Ectodermal cell (in vitro differentiated cells): ENCODE measurements around the gene CNGA4.

Experiments
- H3K27ac ChIP-seq: 2 replicates; pipeline ENCODE4 v1.7.0; 2013; ENCODE audit warnings: mild to moderate bottlenecking, low read depth, low read length; ENCODE audit not compliant: insufficient read depth, poor library complexity, severe bottlenecking
- H3K27me3 ChIP-seq: 2 replicates; pipeline ENCODE4 v1.7.0; 2013; ENCODE audit warnings: mild to moderate bottlenecking, low read length; ENCODE audit not compliant: insufficient read depth, control insufficient read depth, poor library complexity, severe bottlenecking
- H3K36me3 ChIP-seq: one replicate; pipeline ENCODE4 v1.7.0; 2013; ENCODE audit warnings: low read length; ENCODE audit not compliant: control insufficient read depth, insufficient read depth
- H3K4me1 ChIP-seq: one replicate; pipeline ENCODE4 v1.7.0; 2013; ENCODE audit warnings: low read length; ENCODE audit not compliant: control insufficient read depth, insufficient read depth
- H3K4me3 ChIP-seq: 2 replicates; pipeline ENCODE4 v1.7.0; 2013; ENCODE audit warnings: low read depth, low read length, control low read depth; ENCODE audit not compliant: insufficient read depth
- H3K9me3 ChIP-seq: 2 replicates; pipeline ENCODE4 v1.7.0; 2013; ENCODE audit warnings: mild to moderate bottlenecking, low read length, moderate library complexity; ENCODE audit not compliant: control insufficient read depth
- WGBS, 2 experiments: methylation state at CpG; one replicate each; pipeline ENCODE4 v1.1.7; 2013; ENCODE audit warnings: missing lambda C conversion rate in 2 of 2; 5-methylcytosine and 5-hydroxymethylcytosine counted together

CNGA4 gene

DNA sequence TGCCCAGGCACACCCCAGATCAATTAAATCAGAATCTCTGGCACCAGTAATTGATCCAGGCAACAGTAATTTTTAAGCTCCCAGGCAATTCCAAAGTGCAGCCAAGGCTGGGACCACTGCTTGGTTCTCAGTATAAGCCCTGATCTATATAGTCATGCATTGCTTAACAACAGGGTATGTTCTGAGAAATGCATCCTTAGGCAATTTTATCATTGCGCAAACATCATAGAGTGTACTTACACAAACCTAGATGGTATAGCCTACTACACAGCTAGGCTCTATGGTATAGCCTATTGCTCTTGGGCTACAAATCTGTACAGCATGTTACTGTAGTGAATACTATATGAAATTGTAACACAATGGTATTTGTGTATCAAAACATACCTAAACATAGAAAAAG is 34.2 kb upstream of the CNGA4 start:
- Histone ChIP-seq H3K4me3 (no peak overlapping the region), H3K9me3 (no peaks in the 10 kb centered on the region), H3K4me1 (no peaks in the 10 kb centered on the region), H3K36me3 (peaks cover 1% of the 10 kb centered on the region), H3K27ac (no peak overlapping the region), H3K27me3 (no peaks in the 10 kb centered on the region)
- 88 to 94% methylated on average over 1 of the region's 1 CpG for WGBS, 2 experiments

DNA sequence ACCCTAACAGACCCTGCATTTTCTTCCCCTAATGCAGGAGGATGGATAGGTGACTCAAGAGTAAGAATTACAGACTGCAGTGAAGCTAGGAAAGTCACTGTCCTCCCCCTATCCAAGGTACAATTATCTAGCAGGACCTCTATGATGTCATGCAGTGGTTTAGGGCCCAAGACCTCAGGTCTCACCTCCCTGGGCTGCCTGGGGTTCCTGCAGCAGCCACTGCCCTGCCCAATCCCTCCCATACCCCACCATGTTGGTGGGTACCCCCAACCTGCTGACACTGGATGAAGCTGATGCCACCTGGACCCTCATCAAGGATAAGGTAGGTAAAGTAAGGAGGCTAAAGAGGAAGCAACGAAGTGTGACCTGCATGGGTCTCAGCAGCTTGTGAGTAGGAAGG is 33.5 kb upstream of the CNGA4 start, which contains the start of gene C11orf42:
C11orf42 (plus strand) TSS at position 192 of the 400 bp plus-strand sequence; CDS start at position 251, 59 bp downstream.
- Histone ChIP-seq H3K9me3 (no peaks in the 10 kb centered on the region), H3K27me3 (no peaks in the 10 kb centered on the region), H3K36me3 (peaks cover 8% of the 10 kb centered on the region), H3K4me3 (no peak within 1 kb of the TSS), H3K27ac (no peak within 1 kb of the TSS), H3K4me1 (no peaks in the 10 kb centered on the region)
- 94 to 100% methylated on average over 1 of the region's 1 CpG for WGBS, 2 experiments

- Histone ChIP-seq H3K27ac (no peak overlapping the region), H3K27me3 (no peaks in the 10 kb centered on the region), H3K4me3 (no peak overlapping the region), H3K4me1 (no peaks in the 10 kb centered on the region), H3K36me3 (peaks cover 10% of the 10 kb centered on the region), H3K9me3 (no peaks in the 10 kb centered on the region)
- WGBS, 2 experiments = 94 to 95% methylated on average over 3 of the region's 3 CpGs
Observed at GRCh38 chr11:6206456-6207180, 32.3 kb upstream of the CNGA4 start.

- H3K27me3 ChIP-seq = no peaks in the 10 kb centered on the region
- no peak overlapping the region for H3K4me3 ChIP-seq
- H3K27ac ChIP-seq = no peak overlapping the region
- WGBS, 2 experiments = 95 to 96% methylated on average over 12 of the region's 12 CpGs
- no peaks in the 10 kb centered on the region for H3K4me1 ChIP-seq
- H3K36me3 ChIP-seq = peaks cover 20% of the 10 kb centered on the region
- no peaks in the 10 kb centered on the region for H3K9me3 ChIP-seq
Observed at GRCh38 chr11:6209801-6210200, 29.1 kb upstream of the CNGA4 start.

DNA sequence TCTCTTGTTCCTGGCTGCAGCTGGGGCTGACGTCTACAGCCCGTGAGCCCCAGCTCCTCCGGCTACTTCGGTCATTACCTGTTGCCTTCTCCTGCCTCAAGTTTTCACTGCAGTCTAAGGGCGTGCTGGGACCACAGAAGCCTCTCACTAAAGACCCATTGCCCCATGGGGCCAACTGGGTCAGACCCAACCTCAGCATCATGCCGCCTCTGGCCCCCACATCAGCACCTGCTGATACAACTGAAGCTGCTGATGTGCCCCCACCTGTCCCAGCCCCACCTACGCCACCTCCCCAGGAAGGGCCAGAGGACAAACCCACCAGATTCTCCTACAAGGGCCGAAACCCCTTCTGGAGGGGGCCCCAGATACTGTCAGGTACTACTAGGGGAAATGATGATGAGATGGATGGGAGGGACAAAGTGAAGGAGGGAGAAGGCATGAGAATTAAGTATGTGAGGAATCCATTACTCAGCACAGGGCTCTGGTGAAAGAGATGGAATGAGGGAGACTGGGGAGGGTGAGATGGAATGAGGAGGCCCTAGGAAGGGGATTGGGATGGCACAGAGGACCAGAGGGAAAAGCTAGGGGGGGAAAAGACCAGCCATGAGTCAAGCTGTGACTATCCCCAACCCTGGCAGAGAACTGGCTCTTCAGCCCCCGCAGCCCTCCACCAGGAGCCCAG is 28.5 kb upstream of the CNGA4 start:
- H3K4me1 ChIP-seq = no peaks in the 10 kb centered on the region
- H3K9me3 ChIP-seq = no peaks in the 10 kb centered on the region
- WGBS, 2 experiments = 94 to 95% methylated on average over 9 of the region's 9 CpGs
- no peaks in the 10 kb centered on the region for H3K27me3 ChIP-seq
- H3K36me3 ChIP-seq = peaks cover 21% of the 10 kb centered on the region
- H3K4me3 ChIP-seq = no peak overlapping the region
- no peak overlapping the region for H3K27ac ChIP-seq

DNA sequence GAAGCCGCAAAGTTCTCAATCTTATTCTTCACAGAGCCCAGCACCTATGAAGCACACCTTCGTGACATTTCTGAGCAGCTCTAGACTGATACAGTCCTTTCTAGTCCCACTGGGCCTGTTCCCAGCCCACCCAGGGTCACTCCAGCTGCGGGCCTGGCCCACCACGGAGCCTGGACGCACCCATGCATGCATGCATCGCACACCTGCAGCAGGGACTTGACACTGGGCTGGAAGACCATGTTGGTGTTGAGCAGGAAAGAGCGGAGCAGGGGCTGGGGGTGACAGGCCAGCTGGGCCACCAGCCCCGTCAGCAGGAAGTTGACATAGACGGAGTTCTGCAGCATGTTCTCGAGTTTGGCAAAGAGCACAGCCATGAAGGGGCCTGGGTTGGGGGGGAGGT is 24.4 kb upstream of the CNGA4 start:
- Histone ChIP-seq H3K4me3 (no peak overlapping the region), H3K27me3 (no peaks in the 10 kb centered on the region), H3K36me3 (peaks cover 35% of the 10 kb centered on the region), H3K27ac (no peak overlapping the region), H3K4me1 (no peaks in the 10 kb centered on the region), H3K9me3 (no peaks in the 10 kb centered on the region)
- 97 to 98% methylated on average over 10 of the region's 10 CpGs for WGBS, 2 experiments

GRCh38 chr11:6216501-6216900 is 22.4 kb upstream of the CNGA4 start:
- no peaks in the 10 kb centered on the region for H3K27me3 ChIP-seq
- H3K4me3 ChIP-seq = no peak overlapping the region
- H3K9me3 ChIP-seq = no peaks in the 10 kb centered on the region
- peaks cover 26% of the 10 kb centered on the region for H3K36me3 ChIP-seq
- no peaks in the 10 kb centered on the region for H3K4me1 ChIP-seq
- WGBS, 2 experiments = 93 to 94% methylated on average over 4 of the region's 4 CpGs
- no peak overlapping the region for H3K27ac ChIP-seq

DNA sequence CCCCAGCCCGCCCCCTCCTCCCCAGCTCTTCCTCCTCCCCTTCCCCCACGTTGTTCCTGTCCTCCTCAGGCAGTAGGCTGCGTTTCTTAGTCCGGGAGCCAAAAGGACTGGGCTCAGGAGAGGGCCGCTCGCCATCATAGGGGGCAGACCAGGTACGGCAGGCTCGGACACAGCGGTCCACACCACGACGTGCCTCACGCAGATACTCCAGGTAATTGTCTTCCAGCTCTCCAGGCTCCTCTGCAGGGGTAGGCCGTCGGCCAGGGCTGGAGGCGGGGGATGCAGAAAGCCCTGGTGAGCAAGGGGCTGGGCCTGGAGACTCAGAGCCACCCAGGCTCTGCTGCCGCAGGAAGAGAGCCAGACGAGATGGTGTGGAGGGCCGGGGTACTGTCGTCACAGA is 21.2 kb upstream of the CNGA4 start:
- H3K27ac ChIP-seq = no peak overlapping the region
- H3K27me3 ChIP-seq = no peaks in the 10 kb centered on the region
- no peaks in the 10 kb centered on the region for H3K4me1 ChIP-seq
- peaks cover 24% of the 10 kb centered on the region for H3K36me3 ChIP-seq
- WGBS, 2 experiments = 91 to 92% methylated on average over 18 to 19 of the region's 19 CpGs
- no peaks in the 10 kb centered on the region for H3K9me3 ChIP-seq
- H3K4me3 ChIP-seq = no peak overlapping the region

DNA sequence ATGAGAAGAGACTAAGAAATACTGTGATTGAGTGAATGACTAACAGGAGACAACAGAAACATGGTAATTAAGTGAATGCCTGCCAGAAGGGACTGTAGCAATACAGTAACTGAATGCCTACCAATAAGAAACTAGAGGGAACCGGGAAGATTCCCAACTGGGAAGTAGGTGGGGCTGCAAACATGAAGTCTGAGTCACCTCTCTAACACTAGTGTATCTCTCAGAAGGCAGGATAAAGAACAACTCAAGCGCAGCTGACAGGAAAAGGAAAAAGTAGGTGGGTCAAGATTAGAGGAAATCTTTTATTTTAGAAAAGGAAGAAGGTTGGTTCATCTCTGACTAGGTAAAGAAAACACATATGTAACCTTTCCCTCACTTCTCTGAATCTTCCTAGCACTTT is 19.5 kb upstream of the CNGA4 start:
- Histone ChIP-seq H3K36me3 (peaks cover 32% of the 10 kb centered on the region), H3K27ac (no peak overlapping the region), H3K27me3 (no peaks in the 10 kb centered on the region), H3K4me1 (no peaks in the 10 kb centered on the region), H3K9me3 (no peaks in the 10 kb centered on the region), H3K4me3 (no peak overlapping the region)
- WGBS, 2 experiments = 77 to 86% methylated on average over 2 of the region's 2 CpGs

DNA sequence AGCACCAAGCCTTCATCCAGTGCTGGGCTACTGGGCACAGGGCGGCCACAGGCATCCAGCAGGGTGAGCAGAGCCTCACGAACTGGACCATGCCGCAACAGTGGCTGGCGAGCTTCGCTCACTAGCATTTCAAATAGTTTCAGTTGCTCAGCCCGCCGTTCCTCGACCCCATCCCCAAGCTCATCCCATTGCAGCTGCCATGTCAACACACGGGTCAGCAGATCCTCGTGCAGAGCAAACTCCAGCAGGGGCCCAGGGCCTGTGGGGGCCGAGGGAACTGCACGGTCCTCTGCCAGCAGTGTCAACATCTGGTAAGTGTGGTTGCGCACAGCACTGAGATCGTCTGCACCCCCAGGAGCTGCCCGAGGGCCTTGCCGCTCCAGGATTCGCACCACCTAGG is 15.0 kb upstream of the CNGA4 start:
- Histone ChIP-seq H3K36me3 (peaks cover 13% of the 10 kb centered on the region), H3K27me3 (no peaks in the 10 kb centered on the region), H3K9me3 (no peaks in the 10 kb centered on the region), H3K27ac (no peak overlapping the region), H3K4me1 (no peaks in the 10 kb centered on the region), H3K4me3 (no peak overlapping the region)
- WGBS, 2 experiments = 95 to 96% methylated on average over 17 of the region's 17 CpGs
